Ishikawa (cell line): ENCODE data around the gene PSMB11.

ENCODE experiments used
- CEBPB ChIP-seq: IDR thresholded peaks from 2 replicates; pipeline ENCODE4 v1.6.1; 2012
- CREB1 ChIP-seq: IDR thresholded peaks from 2 replicates; pipeline ENCODE4 v1.6.1; 2012; ENCODE audit warnings: low read depth
- EGR1 ChIP-seq: IDR thresholded peaks from 2 replicates; pipeline ENCODE4 v1.6.1; 2012
- EP300 ChIP-seq: IDR thresholded peaks from 2 replicates; pipeline ENCODE4 v1.6.1; 2012; ENCODE audit warnings: borderline replicate concordance
- FOXM1 ChIP-seq: IDR thresholded peaks from 2 replicates; pipeline ENCODE4 v1.6.1; 2012; ENCODE audit warnings: low read depth, borderline replicate concordance
- MAX ChIP-seq: IDR thresholded peaks from 2 replicates; pipeline ENCODE4 v1.6.1; 2012
- NFIC ChIP-seq: IDR thresholded peaks from 2 replicates; pipeline ENCODE4 v1.6.1; 2012
- RAD21 ChIP-seq: IDR thresholded peaks from 2 replicates; pipeline ENCODE4 v1.6.1; 2012; ENCODE audit warnings: low read depth
- REST ChIP-seq: IDR thresholded peaks from 2 replicates; pipeline ENCODE4 v1.6.1; 2012; ENCODE audit warnings: low read depth, mild to moderate bottlenecking
- TAF1 ChIP-seq: IDR thresholded peaks from 2 replicates; pipeline ENCODE4 v1.6.1; 2012; ENCODE audit warnings: low read depth, mild to moderate bottlenecking
- TCF12 ChIP-seq: IDR thresholded peaks from 2 replicates; pipeline ENCODE4 v1.6.1; 2012; ENCODE audit warnings: low read depth
- TEAD4 ChIP-seq: IDR thresholded peaks from 2 replicates; pipeline ENCODE4 v1.6.1; 2012
- USF1 ChIP-seq: IDR thresholded peaks from 2 replicates; pipeline ENCODE4 v1.6.1; 2012
- YY1 ChIP-seq: IDR thresholded peaks from 2 replicates; pipeline ENCODE4 v1.6.1; 2012; ENCODE audit warnings: low read depth
- ZBTB7A ChIP-seq: IDR thresholded peaks from 2 replicates; pipeline ENCODE4 v1.6.1; 2012; ENCODE audit warnings: low read depth

Gene PSMB11

GRCh38 chr14:23069413-23069806, 27.4 kb downstream of the PSMB11 start:
- TF ChIP-seq TCF12 (no peak), YY1 (no peak), CEBPB (no peak), USF1 (no peak), TAF1 (no peak), EP300 (no peak), REST (no peak), CREB1 (no peak), ZBTB7A (no peak), TEAD4 (no peak), FOXM1 (no peak), MAX (no peak), NFIC (no peak), RAD21 (no peak), EGR1 (no peak)

- TF ChIP-seq EGR1 = no peak
- TF ChIP-seq RAD21 = no peak
- no peak for TF ChIP-seq MAX
- no peak for TF ChIP-seq REST
- TF ChIP-seq EP300 = no peak
- TF ChIP-seq CEBPB = no peak
- TF ChIP-seq USF1 = no peak
- no peak for TF ChIP-seq NFIC
- no peak for TF ChIP-seq TEAD4
- TF ChIP-seq CREB1 = no peak
- no peak for TF ChIP-seq YY1
- no peak for TF ChIP-seq TCF12
- no peak for TF ChIP-seq TAF1
- no peak for TF ChIP-seq ZBTB7A
- TF ChIP-seq FOXM1 = no peak
Observed at GRCh38 chr14:23070262-23071129, 28.5 kb downstream of the PSMB11 start.

- TF ChIP-seq USF1 (no peak), FOXM1 (no peak), TCF12 (0 out of 2 replicates have a peak, but pooled peaks have one; percentile 40), EGR1 (peak; percentile 30; the same call in 1 of the 2 replicates), EP300 (no peak), TEAD4 (peak; percentile 41), TAF1 (peak; percentile 94), RAD21 (no peak), CREB1 (no peak), MAX (no peak), CEBPB (0 out of 2 replicates have a peak, but pooled peaks have one; percentile 7), YY1 (peak; percentile 97), ZBTB7A (no peak), REST (no peak), NFIC (no peak)
Observed at GRCh38 chr14:23071244-23071920, 29.4 kb downstream of the PSMB11 start.
